ENCODE measurements around the gene HOXC11. TPM values are rescaled to one million over a fixed set of nuclear protein-coding genes. Genes with fewer than 3 reads are reported as not detected.
A peak's percentile ranks its signal among the peaks of the same experiment; 100 is the strongest.

HOXC11 gene
- total and polyA plus RNA-seq, 10 of the 15 experiments (the other 5 are each of a cell fraction or from before 2014, with no cell fraction given) = not detected

DNA sequence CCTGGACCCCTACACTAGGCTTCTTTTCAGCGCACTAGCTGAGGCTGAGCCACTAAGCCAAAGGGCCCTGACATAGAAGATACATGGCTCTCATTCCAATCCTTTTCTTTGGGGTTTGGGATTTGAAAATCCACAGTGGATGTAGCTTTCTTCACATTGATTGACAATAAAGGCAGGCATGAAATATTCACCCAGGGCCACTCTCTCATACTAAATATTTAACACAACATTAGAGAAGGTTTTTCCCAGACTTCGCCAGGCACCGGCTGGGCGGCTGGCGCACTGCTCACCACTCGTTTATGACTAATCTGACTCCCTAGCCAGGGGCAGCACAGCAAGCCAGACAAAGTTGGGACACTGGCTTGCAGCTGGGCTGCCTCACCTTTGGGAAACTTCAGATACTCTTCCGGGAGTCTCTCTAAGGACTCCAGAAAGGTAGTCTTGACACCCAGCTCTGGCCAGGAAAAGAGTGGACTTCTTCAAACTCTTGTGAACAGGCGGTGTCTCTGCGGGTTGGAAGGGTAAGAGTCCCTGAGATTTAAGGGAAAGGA, 699 bp upstream of the HOXC11 start:
- DNase-seq (ENCODE audit: low read depth, low spot score) = no peak
- in situ Hi-C loops (cut with MboI) = no loop called here
- H3K9ac ChIP-seq (ENCODE audit: control insufficient read depth, insufficient read depth, low read length) = no peak overlapping the region
- RAD21 ChIA-PET (ENCODE audit: unreplicated experiment) = no interaction called here
- H4K20me1 ChIP-seq (ENCODE audit: control insufficient read depth, insufficient read depth) = no peaks in the 10 kb centered on the region; the same call in 1 of the 2 replicates
- CTCF ChIA-PET = no interaction called here
- peaks cover 27 to 38% of the 10 kb centered on the region in 2 experiments for H3K27me3 ChIP-seq (replicated peaks in 1 of 2; ENCODE audit: control insufficient read depth in 2 of 2, insufficient read depth in 2 of 2, low read length in 1 of 2)
- H3K4me3 ChIP-seq = no peak overlapping the region
- FAIRE-seq = no peak
- no peaks in the 10 kb centered on the region; the same call in 1 of the 2 replicates for H3K4me1 ChIP-seq (ENCODE audit: control insufficient read depth, insufficient read depth, low read length)
- TF ChIP-seq DPF2 (IDR thresholded peaks at IDR 0.05) (no peak), SUZ12 (IDR thresholded peaks at IDR 0.05; ENCODE audit: unreplicated experiment) (peak; percentile 67)
- H3K9me3 ChIP-seq (replicated peaks; ENCODE audit: control insufficient read depth, insufficient read depth, low read length) = no peaks in the 10 kb centered on the region; the same call in 1 of the 3 replicates
- no TSS peak for BruUV-seq (replicated peaks)
- H3K27ac ChIP-seq (ENCODE audit: control insufficient read depth, insufficient read depth) = no peak overlapping the region
- POLR2A ChIA-PET = no interaction called here
- no peaks in the 10 kb centered on the region for H3K36me3 ChIP-seq (ENCODE audit: control insufficient read depth in 2 of 2, insufficient read depth in 2 of 2, low read length in 1 of 2)
- no peak overlapping the region for H2AFZ ChIP-seq (ENCODE audit: control insufficient read depth, low read depth, low read length)
- H3K79me2 ChIP-seq (ENCODE audit: control insufficient read depth, insufficient read depth, low read length) = no peaks in the 10 kb centered on the region
- no peak for ATAC-seq
- intact Hi-C loops (cut with micrococcal nuclease; ENCODE audit: unreplicated experiment) = no loop called here
- 65% methylated on average over 9 of the region's 9 CpGs for WGBS (ENCODE audit: insufficient coverage, insufficient replicate concordance, low lambda C conversion rate, missing lambda C conversion rate)
- SMC1A ChIA-PET (ENCODE audit: uncharacterized antibody, unreplicated experiment) = no interaction called here
- no peak overlapping the region for H3K4me2 ChIP-seq (ENCODE audit: control insufficient read depth, insufficient read depth)

DNA sequence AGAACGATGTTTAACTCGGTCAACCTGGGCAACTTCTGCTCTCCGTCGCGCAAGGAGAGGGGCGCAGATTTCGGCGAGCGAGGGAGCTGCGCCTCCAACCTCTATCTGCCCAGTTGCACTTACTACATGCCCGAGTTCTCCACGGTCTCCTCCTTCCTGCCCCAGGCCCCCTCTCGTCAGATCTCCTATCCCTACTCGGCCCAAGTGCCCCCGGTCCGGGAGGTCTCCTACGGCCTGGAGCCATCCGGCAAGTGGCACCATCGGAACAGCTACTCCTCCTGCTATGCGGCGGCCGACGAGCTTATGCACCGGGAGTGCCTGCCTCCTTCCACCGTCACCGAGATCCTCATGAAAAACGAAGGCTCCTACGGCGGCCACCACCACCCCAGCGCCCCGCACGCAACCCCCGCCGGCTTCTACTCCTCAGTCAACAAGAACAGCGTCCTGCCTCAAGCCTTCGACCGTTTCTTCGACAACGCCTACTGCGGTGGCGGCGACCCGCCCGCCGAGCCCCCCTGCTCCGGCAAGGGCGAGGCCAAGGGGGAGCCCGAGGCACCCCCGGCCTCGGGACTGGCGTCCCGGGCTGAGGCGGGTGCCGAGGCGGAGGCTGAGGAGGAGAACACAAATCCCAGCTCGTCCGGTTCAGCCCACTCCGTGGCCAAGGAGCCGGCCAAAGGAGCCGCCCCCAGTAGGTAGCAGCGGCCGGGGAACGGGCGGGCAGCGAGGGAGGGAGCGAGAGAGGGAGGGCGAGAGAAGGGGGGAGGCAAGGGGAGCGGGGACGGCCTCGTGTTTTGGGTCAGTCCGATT, 513 bp downstream of the HOXC11 start:
- peaks cover 28 to 35% of the 10 kb centered on the region in 2 experiments for H3K27me3 ChIP-seq (replicated peaks in 1 of 2; ENCODE audit: control insufficient read depth in 2 of 2, insufficient read depth in 2 of 2, low read length in 1 of 2)
- FAIRE-seq (no peak), ATAC-seq (no peak), DNase-seq (ENCODE audit: low read depth, low spot score) (no peak)
- RAD21 ChIA-PET (ENCODE audit: unreplicated experiment) = no interaction called here
- H3K36me3 ChIP-seq (ENCODE audit: control insufficient read depth in 2 of 2, insufficient read depth in 2 of 2, low read length in 1 of 2) = no peaks in the 10 kb centered on the region
- WGBS (ENCODE audit: insufficient coverage, insufficient replicate concordance, low lambda C conversion rate, missing lambda C conversion rate) = 60% methylated on average over 56 of the region's 71 CpGs
- H3K79me2 ChIP-seq (ENCODE audit: control insufficient read depth, insufficient read depth, low read length) = no peaks in the 10 kb centered on the region
- H3K9ac ChIP-seq (ENCODE audit: control insufficient read depth, insufficient read depth, low read length) = no peak overlapping the region
- H4K20me1 ChIP-seq (ENCODE audit: control insufficient read depth, insufficient read depth) = no peaks in the 10 kb centered on the region; the same call in 1 of the 2 replicates
- peaks cover 8% of the 10 kb centered on the region for H3K4me1 ChIP-seq (ENCODE audit: control insufficient read depth, insufficient read depth, low read length)
- SMC1A ChIA-PET (ENCODE audit: uncharacterized antibody, unreplicated experiment) = no interaction called here
- TF ChIP-seq SUZ12 (IDR thresholded peaks at IDR 0.05; ENCODE audit: unreplicated experiment) = peak; percentile 98
- TF ChIP-seq, protein P1, sequence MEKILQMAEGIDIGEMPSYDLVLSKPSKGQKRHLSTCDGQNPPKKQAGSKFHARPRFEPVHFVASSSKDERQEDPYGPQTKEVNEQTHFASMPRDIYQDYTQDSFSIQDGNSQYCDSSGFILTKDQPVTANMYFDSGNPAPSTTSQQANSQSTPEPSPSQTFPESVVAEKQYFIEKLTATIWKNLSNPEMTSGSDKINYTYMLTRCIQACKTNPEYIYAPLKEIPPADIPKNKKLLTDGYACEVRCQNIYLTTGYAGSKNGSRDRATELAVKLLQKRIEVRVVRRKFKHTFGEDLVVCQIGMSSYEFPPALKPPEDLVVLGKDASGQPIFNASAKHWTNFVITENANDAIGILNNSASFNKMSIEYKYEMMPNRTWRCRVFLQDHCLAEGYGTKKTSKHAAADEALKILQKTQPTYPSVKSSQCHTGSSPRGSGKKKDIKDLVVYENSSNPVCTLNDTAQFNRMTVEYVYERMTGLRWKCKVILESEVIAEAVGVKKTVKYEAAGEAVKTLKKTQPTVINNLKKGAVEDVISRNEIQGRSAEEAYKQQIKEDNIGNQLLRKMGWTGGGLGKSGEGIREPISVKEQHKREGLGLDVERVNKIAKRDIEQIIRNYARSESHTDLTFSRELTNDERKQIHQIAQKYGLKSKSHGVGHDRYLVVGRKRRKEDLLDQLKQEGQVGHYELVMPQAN (conservative IDR thresholded peaks at IDR 0.05) = no peak
- H2AFZ ChIP-seq (ENCODE audit: control insufficient read depth, low read depth, low read length) = no peak overlapping the region
- H3K9me3 ChIP-seq (replicated peaks; ENCODE audit: control insufficient read depth, insufficient read depth, low read length) = no peaks in the 10 kb centered on the region; the same call in 1 of the 3 replicates
- no peak overlapping the region for H3K4me3 ChIP-seq
- no peak overlapping the region for H3K4me2 ChIP-seq (ENCODE audit: control insufficient read depth, insufficient read depth)
- POLR2A ChIA-PET = no interaction called here
- no TSS peak for BruUV-seq (replicated peaks)
- in situ Hi-C loops (cut with MboI) (no loop called here), intact Hi-C loops (cut with micrococcal nuclease; ENCODE audit: unreplicated experiment) (no loop called here)
- CTCF ChIA-PET = no interaction called here
- H3K27ac ChIP-seq (ENCODE audit: control insufficient read depth, insufficient read depth) = no peak overlapping the region

Measured in GM12878 (cell line).